Fibroblast of skin of right quadriceps (primary cell): ENCODE measurements around the gene RGS2.

Experiments
- DNase-seq: peaks from one replicate; pipeline ENCODE4 v3.0.0-alpha.2; 2013

Gene RGS2, protein sequence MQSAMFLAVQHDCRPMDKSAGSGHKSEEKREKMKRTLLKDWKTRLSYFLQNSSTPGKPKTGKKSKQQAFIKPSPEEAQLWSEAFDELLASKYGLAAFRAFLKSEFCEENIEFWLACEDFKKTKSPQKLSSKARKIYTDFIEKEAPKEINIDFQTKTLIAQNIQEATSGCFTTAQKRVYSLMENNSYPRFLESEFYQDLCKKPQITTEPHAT

GRCh38 chr1:192808518-192809306, at the start of gene RGS2:
Gene RGS2, plus strand, starts transcription at chr1:192809039. Its CDS starts 33 bp downstream, at chr1:192809072.
- peak; percentile 89 for DNase-seq

DNA sequence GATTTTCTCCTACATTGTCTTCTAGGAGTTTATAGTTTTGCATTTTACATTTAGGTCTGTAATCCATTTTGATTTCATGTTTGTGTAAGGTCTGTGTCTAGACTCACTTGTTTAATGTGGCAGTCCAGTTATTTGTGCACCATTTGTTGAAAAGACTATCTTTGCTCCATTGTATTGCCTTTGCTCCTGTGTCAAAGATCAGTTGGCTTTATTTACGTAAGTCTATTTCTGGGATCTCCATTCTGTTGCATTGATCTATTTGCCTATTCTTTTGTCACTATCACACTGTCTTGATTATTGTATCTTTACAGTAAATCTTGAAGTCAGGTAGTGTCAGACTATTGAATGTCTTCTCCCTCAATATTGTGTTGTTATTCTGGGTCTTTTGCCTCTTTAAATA, 49.7 kb upstream of the RGS2 start:
- DNase-seq = no peak

DNA sequence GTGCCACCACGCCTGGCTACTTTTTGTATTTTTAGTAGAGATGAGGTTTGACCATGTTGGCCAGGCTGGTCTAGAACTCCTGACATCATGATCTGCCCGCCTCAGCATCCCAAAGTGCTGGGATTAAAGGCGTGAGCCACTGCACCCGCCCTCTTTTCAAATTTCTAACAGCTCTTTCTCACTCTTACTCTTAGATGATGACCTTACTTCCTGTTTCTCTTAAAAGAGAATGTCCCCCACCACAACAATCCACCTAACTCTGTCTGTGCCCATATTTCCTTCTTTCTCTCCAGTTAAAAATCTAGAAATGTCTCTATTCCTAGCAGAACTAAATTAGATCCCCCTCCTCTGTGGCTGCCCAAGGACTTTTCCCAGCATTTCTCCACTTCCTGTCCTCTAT, 46.6 kb upstream of the RGS2 start:
- no peak for DNase-seq

DNA sequence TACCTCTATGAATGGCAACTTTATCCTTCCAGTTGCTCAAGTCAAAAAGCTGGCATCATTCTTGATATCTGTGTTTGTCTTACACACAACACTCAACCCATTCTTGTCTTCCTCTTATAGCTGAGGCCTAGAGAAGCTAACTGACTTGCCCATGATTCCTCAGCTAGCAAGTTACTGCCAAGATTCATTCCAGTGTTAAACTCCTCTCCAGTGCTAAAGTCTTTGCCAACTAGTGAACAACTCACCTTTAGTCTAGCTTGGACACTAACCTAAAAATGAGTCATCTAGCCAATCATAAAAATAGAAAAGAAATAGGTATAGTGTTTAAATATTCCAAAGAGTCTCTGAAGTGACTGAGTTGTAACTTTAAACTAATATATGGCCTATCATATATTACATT, 45.6 kb upstream of the RGS2 start:
- DNase-seq = peak; percentile 13

DNA sequence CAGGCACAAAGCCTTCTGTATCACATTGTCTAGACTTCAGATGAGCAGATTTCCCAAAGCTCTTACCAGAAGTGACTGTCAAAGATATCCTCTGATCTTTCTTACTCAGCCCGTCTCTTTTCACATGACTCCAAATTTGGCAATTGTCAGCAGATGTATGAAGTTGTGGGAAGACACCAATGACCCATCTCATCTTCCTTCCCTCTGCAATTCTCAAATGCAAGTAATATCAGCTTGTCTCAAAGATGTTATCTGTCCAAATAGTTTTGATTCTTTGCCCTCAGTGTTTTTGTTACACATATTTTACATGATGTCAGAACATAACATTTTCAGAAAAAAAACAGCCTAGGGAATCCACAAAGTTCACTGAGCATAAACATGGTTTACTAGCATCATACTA, 45.1 kb upstream of the RGS2 start:
- DNase-seq = peak; percentile 86

GRCh38 chr1:192764675-192765074, 44.2 kb upstream of the RGS2 start:
- no peak for DNase-seq

DNA sequence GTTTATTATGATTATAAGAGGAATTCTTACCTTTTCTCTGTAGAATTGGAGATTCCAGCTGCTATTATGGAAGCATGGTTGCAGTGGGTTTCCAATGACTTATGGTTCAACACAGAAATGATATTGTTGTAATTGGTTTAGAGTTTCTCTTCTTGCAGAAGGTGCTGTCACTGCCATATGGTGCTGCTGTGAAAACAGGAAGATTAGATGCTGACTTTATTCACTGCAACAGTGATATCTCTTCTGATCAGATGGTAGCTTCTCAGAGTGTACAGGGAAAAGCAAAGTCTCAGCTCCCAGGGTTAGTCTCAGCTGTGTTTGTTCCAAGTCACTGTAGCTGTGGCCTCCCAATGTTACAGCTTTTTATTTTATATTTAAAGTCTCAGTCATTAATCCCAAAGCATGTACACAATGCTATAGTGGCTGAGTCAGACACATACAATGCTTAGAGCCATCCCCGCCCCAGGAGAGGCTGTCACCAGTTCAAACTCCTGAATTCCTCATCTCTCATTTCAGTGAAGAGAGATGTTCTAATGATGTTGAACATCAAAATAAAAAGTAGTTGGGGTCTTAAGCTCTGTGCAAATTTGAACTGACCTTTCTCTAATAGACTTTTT, 42.7 kb upstream of the RGS2 start:
- peak; percentile 68 for DNase-seq

DNA sequence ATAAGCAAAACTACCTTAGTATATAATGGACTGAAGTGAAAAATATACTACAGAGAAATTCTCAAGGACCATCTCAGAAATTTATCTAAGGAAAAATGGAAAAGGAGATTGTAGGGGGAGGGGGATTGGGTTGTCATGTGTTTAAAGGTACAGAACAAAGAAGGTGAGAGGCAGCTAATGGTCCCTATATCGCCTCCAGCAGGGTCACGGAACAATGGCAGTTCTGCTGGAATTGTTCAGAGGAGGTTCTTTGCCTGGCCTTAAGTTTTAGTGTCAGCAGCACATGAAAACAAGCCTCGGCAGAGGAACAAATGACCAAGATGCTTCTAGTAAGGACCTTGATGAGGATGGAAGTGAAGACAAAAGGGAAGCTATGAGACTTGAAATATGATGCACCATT, 42.0 kb upstream of the RGS2 start:
- no peak for DNase-seq

DNA sequence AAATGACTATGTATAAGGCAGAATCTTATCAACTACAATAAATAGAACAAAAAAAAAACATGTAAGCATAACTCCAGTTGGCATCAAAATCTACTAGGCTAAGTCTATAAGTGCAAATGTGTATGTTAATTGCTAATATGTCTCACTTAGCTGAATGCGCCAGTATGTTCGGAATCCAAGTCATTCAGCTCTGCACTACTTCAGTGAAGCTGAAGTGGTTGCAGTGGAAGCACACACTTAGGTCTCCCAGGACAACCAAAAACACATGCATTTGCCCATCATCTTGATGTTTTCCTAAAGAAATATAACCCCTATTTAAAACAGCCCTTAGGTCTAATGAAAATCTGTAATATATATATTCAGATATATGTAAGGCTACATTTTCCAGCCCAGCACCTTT, 41.0 kb upstream of the RGS2 start:
- DNase-seq = no peak

DNA sequence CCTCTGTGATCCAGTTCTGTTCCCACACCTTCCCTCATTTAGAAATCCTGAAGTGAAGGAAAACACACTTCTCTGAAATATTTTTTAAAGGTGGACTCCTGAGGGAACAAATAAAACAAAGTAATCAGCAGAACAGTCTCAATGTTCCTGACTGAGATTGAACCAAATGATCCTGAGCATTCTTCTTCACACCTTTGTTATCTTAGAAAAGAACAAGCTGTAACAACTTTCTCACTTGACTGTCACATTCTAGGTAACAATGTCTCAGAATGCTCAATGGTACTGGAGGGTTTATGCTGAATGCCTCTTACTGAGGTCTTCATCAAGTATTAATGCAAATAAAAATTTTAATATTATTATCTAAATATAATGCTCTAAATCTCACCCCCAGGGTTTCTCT, 40.4 kb upstream of the RGS2 start:
- no peak for DNase-seq

DNA sequence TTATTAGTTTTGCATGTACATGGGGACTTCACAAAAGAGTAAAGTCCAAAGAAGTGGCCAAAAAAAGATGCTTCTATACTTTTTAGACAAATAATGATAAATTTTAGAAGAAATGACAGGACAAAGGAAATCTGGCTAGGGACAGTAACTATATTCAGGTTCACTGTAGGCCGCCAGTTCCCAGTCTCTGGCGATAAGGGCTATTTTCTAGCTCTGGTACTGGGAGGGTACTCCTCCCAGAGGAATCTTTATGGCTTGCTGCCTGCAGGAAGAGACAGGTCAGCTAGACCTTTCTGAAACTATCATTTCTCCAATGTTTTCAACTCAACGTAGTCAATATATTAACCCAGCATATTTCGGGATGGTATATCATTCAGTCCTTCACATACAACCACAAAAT, 37.5 kb upstream of the RGS2 start:
- DNase-seq = no peak

- no peak for DNase-seq
Measured at GRCh38 chr1:192775631-192776030, 33.2 kb upstream of the RGS2 start.

GRCh38 chr1:192776206-192776605, 32.6 kb upstream of the RGS2 start:
- no peak for DNase-seq

DNA sequence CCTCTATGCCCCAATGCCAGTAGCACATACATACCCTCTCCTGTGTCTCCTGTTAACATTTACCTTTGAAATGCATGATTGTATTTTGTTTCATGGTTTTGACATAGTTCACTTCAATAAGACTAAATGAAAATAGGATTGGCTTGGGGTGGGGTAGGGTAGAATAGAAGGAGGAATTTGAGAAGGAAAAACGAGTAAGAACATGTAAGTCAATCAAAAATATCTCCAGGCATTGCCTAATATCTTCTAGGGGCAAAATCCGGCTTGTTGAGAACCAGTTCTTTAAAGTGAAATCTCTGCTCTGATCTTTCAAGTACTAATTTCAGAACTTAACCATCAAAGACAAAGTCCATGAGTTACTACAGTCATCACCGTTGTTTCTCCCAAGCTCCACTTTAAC, 31.8 kb upstream of the RGS2 start:
- DNase-seq = no peak

DNA sequence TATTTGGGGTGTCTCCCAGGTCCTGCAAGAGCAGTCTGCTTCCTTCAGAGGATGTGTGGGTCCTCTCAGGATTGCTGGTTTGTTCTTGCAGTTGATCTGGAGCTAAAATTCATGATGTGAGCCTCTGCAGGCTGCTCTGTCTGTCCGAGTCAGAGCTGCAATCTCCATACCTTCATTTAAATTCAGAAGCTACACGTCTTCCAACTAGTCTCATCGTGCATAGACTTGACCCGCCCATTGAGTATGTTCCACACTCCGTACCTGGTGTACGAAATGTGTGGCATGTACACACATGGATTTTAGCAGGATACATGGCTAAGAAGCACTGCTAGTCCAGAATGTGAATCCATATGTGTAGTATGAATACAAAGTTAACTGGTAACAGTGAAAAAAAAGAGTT, 25.0 kb upstream of the RGS2 start:
- DNase-seq = no peak

DNA sequence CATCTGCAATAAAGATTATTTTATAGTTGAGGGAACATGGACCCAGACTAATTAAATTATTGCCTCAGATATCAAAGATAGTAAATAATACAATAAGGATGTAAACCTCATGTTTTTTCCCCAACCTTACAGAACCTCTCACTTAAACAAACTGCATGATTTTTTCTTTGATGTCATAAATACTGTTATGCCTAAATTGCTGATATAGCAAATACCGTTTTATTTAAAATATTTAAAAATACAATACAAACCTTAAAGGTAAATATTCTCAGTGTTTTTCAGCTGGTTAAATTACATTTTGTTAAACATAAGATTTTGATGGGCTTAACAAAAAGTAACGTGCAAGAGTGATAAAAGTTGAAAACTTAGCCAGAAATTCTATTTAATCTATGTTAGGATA, 24.4 kb upstream of the RGS2 start:
- DNase-seq = no peak

GRCh38 chr1:192786576-192786975, 22.3 kb upstream of the RGS2 start:
- DNase-seq = no peak

GRCh38 chr1:192787914-192788585, 20.8 kb upstream of the RGS2 start:
- peak; percentile 67 for DNase-seq

DNA sequence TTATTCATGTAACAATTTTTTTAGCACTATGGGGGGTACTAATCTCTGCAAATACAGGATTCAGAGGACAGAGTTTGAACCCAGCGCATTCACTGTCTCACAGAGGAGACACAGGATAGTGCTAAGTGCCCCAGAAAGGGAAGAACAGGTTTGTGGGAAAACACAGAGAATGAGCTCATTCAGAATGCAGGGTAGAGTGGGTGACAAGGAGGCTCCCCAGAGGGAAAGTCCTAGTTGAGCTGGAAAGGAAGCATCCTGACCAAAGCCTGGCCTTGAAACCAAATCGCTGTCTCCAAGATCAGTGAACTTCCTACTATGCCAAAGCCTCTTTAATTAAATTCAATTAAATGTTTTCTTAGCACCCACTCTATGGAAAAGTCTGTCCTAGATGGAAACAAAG, 19.0 kb upstream of the RGS2 start:
- DNase-seq = no peak

DNA sequence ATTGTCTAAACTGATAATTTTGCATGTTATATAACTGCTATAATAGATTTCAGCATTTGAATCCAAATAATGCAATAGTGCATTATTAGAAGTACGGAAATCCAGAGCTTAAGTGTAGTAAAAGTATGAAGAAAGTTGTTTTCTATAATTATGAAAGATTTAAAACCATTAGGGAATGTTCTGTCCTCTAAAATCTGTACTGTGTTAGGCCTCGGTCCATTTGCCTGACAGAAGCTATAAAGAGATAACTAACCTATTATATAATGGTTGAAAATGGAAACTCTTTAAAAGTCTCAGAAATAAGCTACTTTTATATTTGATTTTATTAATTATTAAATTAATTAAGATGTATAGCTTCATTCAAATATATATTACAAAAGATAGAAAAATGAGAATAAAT, 16.2 kb upstream of the RGS2 start:
- DNase-seq = no peak

DNA sequence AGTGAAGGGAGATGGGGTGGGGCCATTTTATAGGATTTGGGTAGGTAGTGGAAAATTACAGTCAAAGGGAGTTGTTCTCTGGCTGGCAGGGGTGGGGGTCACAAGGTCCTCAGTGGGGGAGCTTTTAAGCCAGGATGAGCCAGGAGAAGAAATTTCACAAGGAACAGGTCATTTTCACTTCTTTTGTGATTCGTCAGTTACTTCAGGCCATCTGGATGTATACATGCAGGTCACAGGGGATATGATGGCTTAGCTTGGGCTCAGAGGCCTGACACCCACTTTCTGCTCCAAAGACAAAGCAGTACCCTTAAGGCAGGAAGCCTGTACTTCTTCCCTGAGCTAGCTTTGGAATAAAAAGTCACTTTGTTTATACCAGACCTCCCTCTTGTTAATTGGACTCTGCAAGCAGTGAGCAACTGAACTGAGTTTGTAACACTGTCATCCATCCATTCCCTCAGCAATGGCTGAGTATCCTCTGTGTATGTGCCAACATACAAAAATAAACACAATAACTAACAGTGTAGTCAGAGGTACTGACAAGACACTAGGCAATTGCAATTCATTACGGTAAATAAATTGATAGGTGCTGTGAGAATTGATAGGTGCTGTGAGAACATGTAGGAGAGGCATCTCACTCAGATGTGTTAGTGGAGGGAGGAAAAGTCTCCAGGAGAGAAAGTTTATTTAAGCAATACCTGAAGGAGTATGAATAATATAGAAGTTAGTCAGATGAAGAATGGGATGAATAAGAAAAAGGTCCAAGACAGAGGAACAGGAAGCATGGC, 14.7 kb upstream of the RGS2 start:
- no peak for DNase-seq

GRCh38 chr1:192794768-192795035, 14.1 kb upstream of the RGS2 start:
- no peak for DNase-seq

DNA sequence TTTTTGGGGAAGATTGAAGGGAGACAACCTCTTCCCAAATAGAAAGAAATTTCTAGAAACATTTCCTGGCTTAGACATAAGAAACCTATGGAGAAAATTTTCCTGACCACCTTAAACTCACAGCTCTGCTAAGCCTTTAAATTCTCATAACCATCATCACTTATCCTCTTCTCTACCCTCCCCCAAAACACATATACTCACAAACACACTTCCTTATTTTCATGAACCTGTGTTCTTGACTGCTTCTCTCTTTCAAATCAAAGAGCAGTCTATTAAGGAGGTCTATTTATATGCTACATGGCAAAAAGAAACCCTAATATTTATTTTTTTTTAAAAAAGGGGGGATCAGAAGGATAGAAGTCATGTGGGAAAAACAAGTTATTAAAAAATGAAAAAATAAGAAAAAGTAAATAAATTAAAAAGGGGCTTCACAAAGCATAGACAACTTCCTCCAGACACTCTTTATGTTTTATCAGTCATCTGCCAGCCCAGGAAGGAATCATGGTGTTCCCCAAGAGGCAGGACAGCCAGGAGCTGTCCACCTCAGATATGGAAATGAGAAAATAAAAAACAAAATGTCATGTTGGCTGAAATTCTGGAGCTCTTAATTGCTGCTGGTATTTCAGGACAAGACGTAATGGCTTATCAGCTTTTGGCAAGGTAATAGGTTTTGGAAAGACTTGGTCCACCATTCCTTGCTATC, 12.8 kb upstream of the RGS2 start:
- DNase-seq = no peak
